Measurements from ENCODE around the gene MINK1. TPM values are rescaled to one million over a fixed set of nuclear protein-coding genes. Genes with fewer than 3 reads are reported as not detected.
A peak's percentile ranks its signal among the peaks of the same experiment; 100 is the strongest.

The MINK1 gene
- total and polyA plus RNA-seq, 10 of the 15 experiments (the other 5 are each of a cell fraction or from before 2014, with no cell fraction given) = 0.08 to 55.6 (median 15.0) TPM

- TF ChIP-seq PBX3 (IDR thresholded peaks at IDR 0.05; ENCODE audit: insufficient replicate concordance, low read depth, low read length) (no peak), ZNF687 (IDR thresholded peaks at IDR 0.05) (no peak), EED (IDR thresholded peaks at IDR 0.05; ENCODE audit: low read depth) (peak; percentile 76), JUND (IDR thresholded peaks at IDR 0.05; ENCODE audit: low read depth, low read length) (no peak), CHD2 (IDR thresholded peaks at IDR 0.05; ENCODE audit: borderline replicate concordance, low read depth, low read length) (no peak), BCL11A (IDR thresholded peaks at IDR 0.05; ENCODE audit: low read depth, low read length) (no peak), USF1 (IDR thresholded peaks at IDR 0.05; ENCODE audit: borderline replicate concordance, extremely low read length, insufficient read depth, low read depth, low read length) (no peak), E2F4 (IDR thresholded peaks at IDR 0.05; ENCODE audit: low read depth, low read length) (no peak), TCF7 (IDR thresholded peaks at IDR 0.05; ENCODE audit: borderline replicate concordance) (no peak), ESRRA (IDR thresholded peaks at IDR 0.05; ENCODE audit: low read length) (no peak), ZBTB33 (IDR thresholded peaks at IDR 0.05) (no peak), BRCA1 (IDR thresholded peaks at IDR 0.05; ENCODE audit: low read depth, low read length) (no peak), SMAD1 (IDR thresholded peaks at IDR 0.05; ENCODE audit: low read depth, partially characterized antibody) (no peak), SIN3A (IDR thresholded peaks at IDR 0.05; ENCODE audit: low read depth, low read length) (no peak), PAX8 (IDR thresholded peaks at IDR 0.05) (no peak), SREBF2 (IDR thresholded peaks at IDR 0.05; ENCODE audit: low read length) (no peak), IRF4 (IDR thresholded peaks at IDR 0.05; ENCODE audit: low read depth, low read length) (no peak), TARDBP (IDR thresholded peaks at IDR 0.05; ENCODE audit: borderline replicate concordance) (no peak), MLLT1 (IDR thresholded peaks at IDR 0.05) (peak; percentile 74; the same call in 1 of the 2 replicates)
These were observed 101.2 kb downstream of the MINK1 start (continued) for GRCh38 chr17:4934173-4934979.
